KMS-11 (cell line): ENCODE data around the gene TNIP1.

Experiments
- H2AFZ ChIP-seq: fragments of 200-600 bp; sonication (generic); 2 replicates; pipeline ENCODE4 v1.6.1; 2016; ENCODE audit warnings: antibody characterized with exemption, mixed run types, low read depth
- H3K27ac ChIP-seq: fragments of 200-600 bp; sonication (generic); 2 replicates; pipeline ENCODE4 v1.6.1; 2016; ENCODE audit warnings: mild to moderate bottlenecking, mixed run types
- H3K27me3 ChIP-seq: fragments of 200-600 bp; sonication (generic); 2 replicates; pipeline ENCODE4 v1.6.1; 2017; ENCODE audit warnings: mild to moderate bottlenecking, low read depth, mixed run types, moderate library complexity; ENCODE audit not compliant: insufficient read depth
- H3K36me3 ChIP-seq: fragments of 200-600 bp; sonication (generic); 2 replicates; pipeline ENCODE4 v1.6.1; 2017; ENCODE audit warnings: mild to moderate bottlenecking, mixed run types; ENCODE audit not compliant: insufficient read depth
- H3K4me1 ChIP-seq: fragments of 200-600 bp; sonication (generic); 2 replicates; pipeline ENCODE4 v1.6.1; 2016; ENCODE audit warnings: mild to moderate bottlenecking, low read depth, mixed run types; ENCODE audit not compliant: poor library complexity, severe bottlenecking
- H3K4me2 ChIP-seq: fragments of 200-600 bp; sonication (generic); 2 replicates; pipeline ENCODE4 v1.7.0; 2016; ENCODE audit warnings: mild to moderate bottlenecking, mixed run types
- H3K4me3 ChIP-seq: fragments of 200-600 bp; sonication (generic); IDR thresholded peaks from 2 replicates; pipeline ENCODE4 v1.6.1; 2017; ENCODE audit warnings: low read depth, low read length, mixed read lengths; ENCODE audit not compliant: insufficient read depth
- H3K79me2 ChIP-seq: fragments of 200-600 bp; sonication (generic); 2 replicates; pipeline ENCODE4 v1.6.1; 2016; ENCODE audit warnings: low read depth, mixed run types; ENCODE audit not compliant: insufficient read depth
- H3K9ac ChIP-seq: fragments of 200-600 bp; sonication (generic); 2 replicates; pipeline ENCODE4 v1.6.1; 2016; ENCODE audit warnings: mild to moderate bottlenecking, mixed run types
- H4K20me1 ChIP-seq: fragments of 200-600 bp; sonication (generic); 2 replicates; pipeline ENCODE4 v1.6.1; 2016; ENCODE audit warnings: mild to moderate bottlenecking, mixed run types; ENCODE audit not compliant: insufficient read depth
- TF ChIP-seq, protein P1 (sequence below): fragments of 200-600 bp; sonication (generic); conservative IDR thresholded peaks from 2 replicates; pipeline ENCODE4 v1.6.1; 2017; ENCODE audit warnings: low read depth, mild to moderate bottlenecking, antibody characterized with exemption, low read length, moderate library complexity, mixed read lengths

Gene TNIP1

DNA sequence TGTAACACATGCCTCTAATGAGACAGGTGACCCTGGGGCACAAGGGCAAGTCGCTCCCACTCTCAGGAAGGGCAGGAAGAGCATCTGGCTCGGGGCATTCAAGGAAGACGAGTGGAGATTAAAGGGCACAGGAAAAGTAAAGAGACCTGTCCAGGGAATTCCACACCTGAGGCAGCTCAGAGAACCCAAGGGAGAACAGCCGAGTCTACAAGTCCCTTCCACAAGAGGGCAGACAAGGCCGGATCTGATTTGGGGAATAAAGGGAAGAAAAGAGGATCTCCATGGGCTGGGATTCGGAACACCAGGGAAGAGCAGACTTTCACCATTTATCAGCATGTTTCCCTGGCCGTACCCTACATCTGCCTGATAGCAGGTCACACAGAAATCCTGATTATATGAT, 32.3 kb downstream of the TNIP1 start:
- no peaks in the 10 kb centered on the region for H4K20me1 ChIP-seq
- no peak overlapping the region for H3K9ac ChIP-seq
- H3K4me1 ChIP-seq = peaks cover 4% of the 10 kb centered on the region
- TF ChIP-seq, protein P1, sequence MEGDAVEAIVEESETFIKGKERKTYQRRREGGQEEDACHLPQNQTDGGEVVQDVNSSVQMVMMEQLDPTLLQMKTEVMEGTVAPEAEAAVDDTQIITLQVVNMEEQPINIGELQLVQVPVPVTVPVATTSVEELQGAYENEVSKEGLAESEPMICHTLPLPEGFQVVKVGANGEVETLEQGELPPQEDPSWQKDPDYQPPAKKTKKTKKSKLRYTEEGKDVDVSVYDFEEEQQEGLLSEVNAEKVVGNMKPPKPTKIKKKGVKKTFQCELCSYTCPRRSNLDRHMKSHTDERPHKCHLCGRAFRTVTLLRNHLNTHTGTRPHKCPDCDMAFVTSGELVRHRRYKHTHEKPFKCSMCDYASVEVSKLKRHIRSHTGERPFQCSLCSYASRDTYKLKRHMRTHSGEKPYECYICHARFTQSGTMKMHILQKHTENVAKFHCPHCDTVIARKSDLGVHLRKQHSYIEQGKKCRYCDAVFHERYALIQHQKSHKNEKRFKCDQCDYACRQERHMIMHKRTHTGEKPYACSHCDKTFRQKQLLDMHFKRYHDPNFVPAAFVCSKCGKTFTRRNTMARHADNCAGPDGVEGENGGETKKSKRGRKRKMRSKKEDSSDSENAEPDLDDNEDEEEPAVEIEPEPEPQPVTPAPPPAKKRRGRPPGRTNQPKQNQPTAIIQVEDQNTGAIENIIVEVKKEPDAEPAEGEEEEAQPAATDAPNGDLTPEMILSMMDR = no peak
- no peak overlapping the region for H3K4me2 ChIP-seq
- no peaks in the 10 kb centered on the region for H3K79me2 ChIP-seq
- H3K36me3 ChIP-seq = no peaks in the 10 kb centered on the region
- H3K4me3 ChIP-seq = no peak overlapping the region
- no peaks in the 10 kb centered on the region for H3K27me3 ChIP-seq
- H2AFZ ChIP-seq = no peak overlapping the region
- no peak overlapping the region for H3K27ac ChIP-seq

DNA sequence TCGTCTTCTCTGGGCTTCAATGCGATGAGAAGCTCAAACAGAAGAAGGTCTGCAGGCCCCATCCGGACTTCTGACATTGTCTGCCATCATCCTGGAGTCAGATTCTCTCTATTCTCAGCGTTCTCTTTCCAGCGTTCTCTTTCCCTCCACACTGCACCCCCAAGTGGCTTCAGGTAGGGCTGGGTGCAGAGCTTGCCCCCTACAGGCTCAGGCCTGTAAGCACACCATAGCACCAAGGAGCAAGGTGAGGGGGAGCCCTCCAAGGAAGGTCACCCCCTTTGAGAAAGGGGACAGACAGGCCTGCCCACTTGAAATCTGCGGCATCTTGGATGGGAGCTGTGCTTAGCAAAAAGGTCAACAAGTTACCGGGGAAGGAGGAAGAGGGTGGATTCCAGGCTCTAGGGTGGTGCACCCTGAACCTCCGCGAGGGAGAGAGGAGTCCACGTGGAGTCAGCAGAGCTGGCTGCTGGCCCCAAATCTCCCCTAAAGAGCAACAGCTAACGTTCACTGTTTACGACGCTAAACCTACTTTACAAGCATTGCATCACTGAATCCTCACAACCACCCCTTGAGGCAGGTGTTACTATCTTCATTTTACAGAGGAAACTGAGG, 32.9 kb downstream of the TNIP1 start:
- H3K4me3 ChIP-seq = no peak overlapping the region
- no peak overlapping the region for H3K27ac ChIP-seq
- H3K27me3 ChIP-seq = no peaks in the 10 kb centered on the region
- no peak overlapping the region for H3K4me2 ChIP-seq
- no peak overlapping the region for H2AFZ ChIP-seq
- H4K20me1 ChIP-seq = no peaks in the 10 kb centered on the region
- peaks cover 4% of the 10 kb centered on the region for H3K4me1 ChIP-seq
- TF ChIP-seq, protein P1 = peak; percentile 63
- no peaks in the 10 kb centered on the region for H3K36me3 ChIP-seq
- H3K9ac ChIP-seq = no peak overlapping the region
- H3K79me2 ChIP-seq = no peaks in the 10 kb centered on the region

DNA sequence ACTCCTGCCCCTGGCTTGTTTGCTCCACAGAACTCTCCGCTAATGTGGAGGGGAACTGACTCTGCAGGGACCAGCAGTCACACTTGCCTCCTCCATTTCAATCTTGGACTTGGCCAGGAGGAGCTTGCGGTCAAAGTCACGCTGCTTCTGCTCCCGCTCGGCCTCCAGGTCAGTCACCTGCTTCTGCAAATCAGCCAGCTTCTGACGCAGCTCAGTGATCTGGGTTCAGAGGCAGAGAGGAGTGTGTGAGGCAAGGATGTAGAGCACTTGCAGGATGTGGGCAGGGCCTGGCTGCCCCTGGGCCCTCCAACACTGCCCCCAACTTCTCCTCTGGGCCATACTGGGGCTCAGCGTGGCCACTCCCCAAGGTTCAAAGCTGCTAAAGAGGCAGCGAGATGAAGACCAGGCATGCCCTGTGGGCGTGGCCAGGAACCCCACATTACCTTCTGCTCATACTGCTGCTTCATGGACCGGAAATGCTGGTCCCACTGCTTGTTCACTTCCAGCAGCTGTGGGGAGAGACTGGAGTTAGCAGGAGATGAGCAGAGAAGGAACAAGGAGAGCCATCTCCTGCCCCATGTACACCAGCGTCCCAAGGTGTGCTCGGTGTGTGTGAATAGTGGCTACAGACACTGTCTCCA, 38.3 kb downstream of the TNIP1 start:
- TF ChIP-seq, protein P1 = no peak
- no peaks in the 10 kb centered on the region for H3K4me1 ChIP-seq
- H3K27ac ChIP-seq = no peak overlapping the region
- H3K9ac ChIP-seq = no peak overlapping the region
- H3K36me3 ChIP-seq = no peaks in the 10 kb centered on the region; the same call in 1 of the 2 replicates
- H4K20me1 ChIP-seq = no peaks in the 10 kb centered on the region
- H3K4me3 ChIP-seq = no peak overlapping the region
- no peak overlapping the region for H2AFZ ChIP-seq
- H3K27me3 ChIP-seq = no peaks in the 10 kb centered on the region
- no peaks in the 10 kb centered on the region for H3K79me2 ChIP-seq
- H3K4me2 ChIP-seq = no peak overlapping the region

DNA sequence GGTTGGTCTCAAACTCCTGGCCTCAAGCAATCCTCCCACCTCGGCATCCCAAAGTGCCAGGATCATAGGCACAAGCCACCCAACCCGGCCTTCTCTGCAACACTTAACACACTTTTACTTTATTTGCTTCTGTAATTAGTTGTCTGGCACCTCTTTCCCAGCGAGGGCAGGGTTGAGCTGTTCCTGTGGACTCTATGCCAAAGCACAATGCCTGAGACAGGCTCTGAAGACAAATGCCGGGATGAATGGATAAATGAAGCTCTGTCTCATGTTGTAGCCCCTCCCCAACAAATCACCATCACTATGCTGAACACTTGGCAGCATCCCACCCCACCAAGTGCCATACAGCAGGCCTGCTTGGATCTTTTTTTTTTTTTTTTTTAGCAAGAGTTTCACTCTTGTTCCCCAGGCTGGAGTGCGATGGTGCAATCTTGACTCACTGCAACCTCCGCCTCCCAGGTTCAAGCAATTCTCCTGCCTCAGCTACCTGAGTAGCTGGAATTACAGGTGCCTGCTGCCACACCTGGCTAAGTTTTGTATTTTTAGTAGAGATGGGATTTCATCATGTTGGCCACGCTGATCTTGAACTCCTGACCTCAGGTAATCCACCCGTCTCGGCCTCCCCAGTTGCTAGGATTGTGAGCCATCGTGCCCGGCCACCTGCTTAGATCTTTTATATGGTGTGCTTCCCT, 39.1 kb downstream of the TNIP1 start:
- Histone ChIP-seq H2AFZ (no peak overlapping the region), H4K20me1 (no peaks in the 10 kb centered on the region), H3K27me3 (no peaks in the 10 kb centered on the region), H3K79me2 (no peaks in the 10 kb centered on the region), H3K9ac (no peak overlapping the region), H3K27ac (no peak overlapping the region), H3K4me3 (no peak overlapping the region), H3K4me2 (no peak overlapping the region), H3K4me1 (no peaks in the 10 kb centered on the region), H3K36me3 (no peaks in the 10 kb centered on the region; the same call in 1 of the 2 replicates)
- TF ChIP-seq, protein P1 = no peak
